ENCODE results near the gene TSGA10IP.

DNA sequence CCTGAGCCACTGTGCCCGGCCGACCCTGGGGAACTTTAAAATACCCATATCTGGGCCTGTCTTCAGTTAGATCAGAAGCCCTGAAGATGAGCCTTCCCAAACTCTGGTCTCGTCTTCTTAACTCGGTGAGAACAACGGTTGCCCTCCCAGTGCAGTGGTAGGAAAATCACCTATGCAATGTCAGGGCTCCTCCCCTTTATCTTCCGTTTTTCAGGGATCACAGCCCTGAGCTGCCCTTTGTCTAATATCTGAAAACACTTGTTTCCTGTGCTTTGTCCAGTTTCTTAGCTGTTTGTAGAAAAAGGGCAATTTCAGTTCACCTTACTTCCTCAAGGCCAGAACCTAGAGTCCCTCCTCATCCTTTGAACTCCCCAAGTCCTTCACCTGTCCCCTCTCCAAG lies 16.6 kb upstream of the TSGA10IP start:
- TF ChIP-seq, protein P1, sequence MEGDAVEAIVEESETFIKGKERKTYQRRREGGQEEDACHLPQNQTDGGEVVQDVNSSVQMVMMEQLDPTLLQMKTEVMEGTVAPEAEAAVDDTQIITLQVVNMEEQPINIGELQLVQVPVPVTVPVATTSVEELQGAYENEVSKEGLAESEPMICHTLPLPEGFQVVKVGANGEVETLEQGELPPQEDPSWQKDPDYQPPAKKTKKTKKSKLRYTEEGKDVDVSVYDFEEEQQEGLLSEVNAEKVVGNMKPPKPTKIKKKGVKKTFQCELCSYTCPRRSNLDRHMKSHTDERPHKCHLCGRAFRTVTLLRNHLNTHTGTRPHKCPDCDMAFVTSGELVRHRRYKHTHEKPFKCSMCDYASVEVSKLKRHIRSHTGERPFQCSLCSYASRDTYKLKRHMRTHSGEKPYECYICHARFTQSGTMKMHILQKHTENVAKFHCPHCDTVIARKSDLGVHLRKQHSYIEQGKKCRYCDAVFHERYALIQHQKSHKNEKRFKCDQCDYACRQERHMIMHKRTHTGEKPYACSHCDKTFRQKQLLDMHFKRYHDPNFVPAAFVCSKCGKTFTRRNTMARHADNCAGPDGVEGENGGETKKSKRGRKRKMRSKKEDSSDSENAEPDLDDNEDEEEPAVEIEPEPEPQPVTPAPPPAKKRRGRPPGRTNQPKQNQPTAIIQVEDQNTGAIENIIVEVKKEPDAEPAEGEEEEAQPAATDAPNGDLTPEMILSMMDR (conservative IDR thresholded peaks at IDR 0.05; ENCODE audit: low read length), result no peak
- no peak for TF ChIP-seq EZH2phosphoT487 (IDR thresholded peaks at IDR 0.05; ENCODE audit: borderline replicate concordance)
